T1000 (cell line): Measurements from ENCODE around the gene FIBCD1.

Source experiments
- DNase-seq: peaks from one replicate; lab custom pipeline; 2025; ENCODE audit warnings: mixed read lengths; lab: John Stamatoyannopoulos, UW

Gene FIBCD1

DNA sequence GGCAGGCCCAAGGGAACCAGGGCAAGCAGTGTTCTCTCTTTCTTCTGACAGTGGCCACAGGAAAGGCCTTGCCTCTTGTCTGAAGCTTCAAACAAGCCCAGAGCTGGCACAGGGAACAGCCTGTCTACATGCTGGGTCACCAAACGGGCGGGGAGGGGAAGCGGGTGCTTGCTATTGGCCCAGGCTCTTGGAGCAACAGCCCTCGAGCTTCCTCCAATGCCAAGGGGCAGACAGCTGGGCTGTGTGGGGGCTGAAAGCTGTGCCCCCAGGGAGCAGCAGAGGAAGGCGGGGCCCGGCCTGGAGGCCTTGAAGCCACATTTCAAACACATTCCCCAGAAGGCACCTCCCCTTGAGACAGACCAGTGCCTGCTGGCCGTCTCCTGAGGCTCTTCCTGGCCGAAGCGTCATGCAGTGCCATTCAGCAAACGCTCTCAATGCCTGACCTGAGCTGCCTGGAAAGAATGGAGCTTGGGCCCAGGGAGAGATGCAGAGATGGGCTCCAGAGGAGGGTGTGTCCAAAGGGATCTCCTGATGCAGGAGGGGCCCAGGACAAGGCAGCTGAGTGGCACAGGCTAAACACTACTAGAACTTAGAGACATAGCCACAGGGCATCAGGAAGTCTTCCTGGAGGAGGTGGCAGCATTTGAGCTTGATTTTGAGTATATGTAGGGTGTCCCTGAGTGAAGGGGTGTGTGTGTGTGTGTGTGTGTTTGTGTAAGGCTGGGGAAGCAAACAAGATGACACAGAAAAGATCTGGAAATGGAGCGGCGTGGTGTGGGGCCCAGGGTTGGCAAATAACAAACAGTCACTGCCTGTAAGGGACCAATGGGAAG is 2.5 kb downstream of the FIBCD1 start:
- peak; percentile 86 for DNase-seq

DNA sequence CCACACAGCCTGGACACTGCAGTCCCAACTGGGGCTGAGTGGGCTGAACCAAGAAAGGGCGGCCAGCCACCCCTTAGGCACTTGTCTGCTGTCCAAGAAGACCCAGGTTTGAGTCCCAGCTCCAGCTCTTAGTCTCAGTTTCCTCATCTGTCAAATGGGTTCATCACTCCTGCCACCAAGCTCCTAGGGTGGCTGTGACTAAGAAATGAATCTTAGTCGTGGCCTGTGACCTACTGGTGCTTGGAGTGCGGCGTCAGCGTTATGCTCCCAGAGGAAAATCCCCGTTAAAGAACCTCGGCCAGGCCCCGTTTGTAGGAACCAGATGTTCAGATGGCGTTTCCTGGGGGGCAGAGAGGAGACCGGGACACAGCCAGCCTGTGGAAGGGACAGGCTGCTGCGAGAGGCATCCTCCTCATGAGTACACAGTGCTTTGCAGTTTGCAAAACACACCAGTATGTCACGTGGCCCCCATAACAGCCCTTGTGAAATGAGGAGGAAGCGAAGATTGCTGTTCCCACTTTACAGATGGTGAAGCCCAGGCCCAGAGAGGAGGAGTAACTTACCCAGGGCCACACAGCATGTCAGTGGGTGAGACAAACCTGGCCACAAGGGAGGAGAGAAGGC is 3.3 kb downstream of the FIBCD1 start:
- no peak for DNase-seq

GRCh38 chr9:130934702-130935647 is 4.1 kb downstream of the FIBCD1 start:
- DNase-seq, result no peak

GRCh38 chr9:130934246-130934645 is 4.8 kb downstream of the FIBCD1 start:
- no peak for DNase-seq

GRCh38 chr9:130933114-130934046 is 5.7 kb downstream of the FIBCD1 start:
- peak; percentile 83 for DNase-seq

DNA sequence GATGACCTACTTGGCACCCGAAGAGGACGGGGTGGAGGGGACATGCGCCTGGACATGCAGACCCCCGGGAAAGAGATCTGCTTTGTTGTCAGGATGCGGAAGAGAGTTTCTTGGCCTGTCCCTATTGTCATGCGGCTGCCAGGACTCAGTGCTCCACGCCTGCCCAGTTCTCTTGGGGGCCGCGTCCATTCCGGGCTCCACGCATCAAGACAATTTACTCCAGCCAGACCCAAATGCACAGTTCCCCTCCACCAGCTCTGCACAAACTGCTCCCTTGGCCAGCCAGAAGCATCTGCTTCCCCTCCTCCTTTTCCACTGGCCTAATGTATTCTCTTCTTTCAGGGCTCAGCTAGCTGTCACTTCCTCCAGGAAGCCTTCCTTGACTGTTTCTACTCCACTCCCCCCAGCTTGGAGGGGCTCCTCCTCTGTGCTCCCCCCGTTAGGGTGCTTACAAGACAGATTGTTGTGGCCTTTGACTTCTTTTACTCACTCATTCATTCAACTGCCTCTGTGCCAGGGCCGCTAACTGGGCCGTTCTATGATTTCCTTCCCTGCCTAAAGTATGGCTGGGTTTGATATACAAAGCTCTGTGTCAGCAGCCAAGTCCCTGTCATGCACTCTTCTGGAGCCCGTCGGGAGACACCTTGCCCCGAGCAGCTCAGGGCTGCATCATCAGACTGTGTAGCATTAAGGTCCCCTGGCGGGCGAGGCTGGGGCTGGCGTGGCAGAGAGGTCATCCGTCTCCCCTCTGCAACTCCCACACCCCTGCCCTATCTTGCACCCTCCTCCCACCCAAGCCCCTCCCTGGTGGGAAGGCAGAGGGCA is 6.6 kb downstream of the FIBCD1 start:
- peak; percentile 77 for DNase-seq

GRCh38 chr9:130931508-130932254 is 7.4 kb downstream of the FIBCD1 start:
- DNase-seq, result no peak

GRCh38 chr9:130930804-130931349 is 8.2 kb downstream of the FIBCD1 start:
- DNase-seq, result no peak

- no peak for DNase-seq
Measured at GRCh38 chr9:130930132-130930803, 8.8 kb downstream of the FIBCD1 start.

DNA sequence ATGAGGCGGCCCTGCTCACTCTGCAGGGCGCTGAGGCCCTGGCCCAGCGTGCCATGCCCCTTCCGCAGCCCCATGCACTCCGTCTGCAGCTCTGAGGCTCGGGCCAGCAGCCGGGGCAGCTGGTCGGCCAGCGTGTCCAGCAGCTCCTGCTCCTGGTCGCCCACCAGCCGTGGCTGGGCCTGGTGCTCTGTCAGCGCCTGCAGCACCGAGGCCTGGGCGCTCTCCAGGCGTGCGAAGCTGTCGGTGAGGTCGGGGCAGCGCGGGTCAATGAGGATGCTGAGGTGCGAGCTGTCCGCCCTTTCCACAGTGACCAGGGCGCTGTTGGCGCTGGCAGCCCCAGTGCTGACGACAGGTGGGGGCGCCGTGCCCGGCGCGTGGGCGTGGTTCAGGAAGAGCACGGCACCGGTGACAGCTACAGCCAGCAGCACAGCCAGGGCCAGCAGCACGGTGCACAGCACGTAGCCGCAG is 9.4 kb downstream of the FIBCD1 start:
- no peak for DNase-seq

GRCh38 chr9:130927995-130928900 is 10.8 kb downstream of the FIBCD1 start:
- DNase-seq, result no peak

DNA sequence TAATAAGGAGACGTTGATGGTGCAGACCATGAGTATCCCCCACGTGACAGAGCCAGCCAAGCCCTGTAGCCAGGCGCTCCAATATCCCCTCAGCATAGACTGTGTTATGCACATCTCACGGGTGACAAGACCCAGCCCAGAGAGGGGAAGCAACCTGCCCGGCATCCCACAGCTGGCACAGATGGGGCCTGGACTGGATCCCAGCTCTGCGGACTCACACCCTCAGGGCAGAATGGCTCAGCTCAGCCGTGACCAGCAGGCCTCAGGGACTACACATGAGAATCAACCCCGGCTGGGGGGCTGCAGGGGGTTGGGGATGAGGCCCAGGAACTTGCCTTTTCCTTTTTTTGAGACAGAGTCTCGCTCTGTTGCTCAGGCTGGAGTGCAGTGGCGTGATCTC is 11.7 kb downstream of the FIBCD1 start:
- DNase-seq, result no peak

GRCh38 chr9:130925050-130925678 is 13.9 kb downstream of the FIBCD1 start:
- DNase-seq, result no peak

DNA sequence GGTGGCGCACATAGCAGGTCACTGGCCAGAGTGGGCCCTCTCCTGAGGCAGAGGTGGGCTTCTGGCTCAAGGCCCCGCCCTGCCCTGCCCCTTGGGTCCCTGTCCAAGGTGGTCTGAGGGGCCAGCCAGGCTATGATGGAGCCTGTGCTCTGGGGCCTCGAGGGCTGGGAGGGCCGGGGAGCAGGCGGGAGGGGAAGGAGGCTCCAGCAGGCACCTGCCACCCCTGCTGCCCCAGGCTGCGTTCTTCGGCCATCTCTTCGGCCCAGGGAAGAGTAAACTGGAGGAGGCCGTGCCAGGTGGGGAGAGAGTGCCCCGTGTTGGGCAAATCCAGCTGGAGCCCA is 14.6 kb downstream of the FIBCD1 start:
- no peak for DNase-seq

- no peak for DNase-seq
Measured at GRCh38 chr9:130923611-130924447, 15.2 kb downstream of the FIBCD1 start.

DNA sequence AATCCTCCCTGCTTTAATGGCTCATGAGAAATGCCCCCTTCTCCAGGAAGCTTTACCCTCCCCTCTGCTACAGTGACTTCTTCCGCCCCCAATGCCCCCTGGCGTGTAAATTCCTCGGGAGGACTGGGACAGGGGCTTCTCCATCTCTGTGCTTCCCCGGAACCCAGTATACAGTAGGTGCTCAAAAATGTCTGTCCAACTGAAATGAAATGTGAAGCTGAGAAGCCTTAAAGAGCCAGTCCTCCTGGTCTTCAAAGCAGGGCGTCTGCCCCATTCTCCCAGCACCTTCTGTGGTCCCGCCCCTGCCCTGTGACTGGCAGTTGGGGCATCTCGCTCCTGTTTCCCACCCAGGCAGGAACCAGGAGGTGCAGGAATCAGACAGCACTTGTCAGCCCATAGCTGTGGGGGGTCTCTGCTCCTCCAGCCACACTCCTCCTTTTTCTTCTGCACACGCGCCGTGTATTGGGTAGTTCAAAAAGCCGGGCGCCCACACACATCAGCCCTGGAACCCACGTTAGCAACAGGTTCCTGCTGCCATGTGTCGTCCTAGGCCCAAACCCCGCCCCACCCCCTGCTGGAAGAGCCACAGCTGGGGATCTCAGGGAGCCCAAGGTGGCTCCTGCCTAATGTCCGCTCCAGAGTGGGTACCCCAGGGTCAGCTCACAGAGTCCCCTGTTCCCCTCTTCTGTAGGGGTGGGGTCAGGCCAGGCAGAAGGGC is 16.0 kb downstream of the FIBCD1 start:
- DNase-seq, result no peak
